NCI-H2196 treated with DMSO at 0.1 percent for 48 hours (cell line): Measurements from ENCODE around the gene OMA1.
"Not testable (repeated sequence)": the region's sequence is repeated elsewhere in the genome, so short reads cannot be mapped to it uniquely, and the experiment has no call there.

Experiments used
- DNase-seq: peaks from one replicate; lab custom pipeline; 2025; ENCODE audit not compliant: unreplicated experiment; lab: John Stamatoyannopoulos, UW

Gene OMA1

DNA sequence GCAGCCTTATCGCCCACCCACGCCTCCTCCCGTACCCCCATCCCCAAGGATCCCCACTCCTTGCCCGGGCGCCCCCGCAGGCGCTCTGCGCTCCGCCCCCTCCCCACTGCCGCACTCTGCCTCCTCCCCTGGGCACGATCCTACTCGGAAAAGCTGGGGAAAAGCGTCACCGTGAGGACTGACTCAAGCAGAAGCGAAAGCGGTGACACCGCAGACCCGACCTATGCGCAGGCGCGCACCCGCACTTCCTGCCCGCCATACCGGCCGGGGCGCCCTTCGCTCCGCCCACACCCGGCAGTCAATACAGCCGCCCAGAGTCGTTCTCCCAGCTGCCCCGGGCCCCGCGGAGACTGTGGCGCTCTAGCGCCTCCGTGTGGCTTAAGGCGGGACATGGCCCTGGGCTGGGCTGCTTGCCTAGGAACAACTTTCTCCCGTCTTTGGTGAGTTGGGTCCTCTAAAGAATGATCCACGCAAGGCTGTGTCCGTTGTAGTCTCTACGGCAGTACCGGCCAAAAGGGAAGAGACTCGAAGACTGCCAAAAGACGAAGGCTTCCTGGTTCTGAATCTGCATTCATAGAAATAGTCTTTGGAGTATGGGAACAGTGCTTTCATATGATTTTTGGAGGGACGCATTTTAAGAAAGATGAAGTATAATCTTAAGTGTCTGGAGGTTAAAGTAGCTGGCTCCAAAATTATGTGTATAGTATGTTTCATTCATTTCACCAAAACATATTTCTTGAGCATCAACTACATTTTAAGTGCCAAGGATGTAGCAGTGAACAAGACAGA is at the start of gene OMA1:
OMA1 (minus strand) TSS at position 207 of the 789 bp plus-strand sequence. CDS start 7,432 bp downstream, outside the sequence.
- peak; percentile 93 for DNase-seq

DNA sequence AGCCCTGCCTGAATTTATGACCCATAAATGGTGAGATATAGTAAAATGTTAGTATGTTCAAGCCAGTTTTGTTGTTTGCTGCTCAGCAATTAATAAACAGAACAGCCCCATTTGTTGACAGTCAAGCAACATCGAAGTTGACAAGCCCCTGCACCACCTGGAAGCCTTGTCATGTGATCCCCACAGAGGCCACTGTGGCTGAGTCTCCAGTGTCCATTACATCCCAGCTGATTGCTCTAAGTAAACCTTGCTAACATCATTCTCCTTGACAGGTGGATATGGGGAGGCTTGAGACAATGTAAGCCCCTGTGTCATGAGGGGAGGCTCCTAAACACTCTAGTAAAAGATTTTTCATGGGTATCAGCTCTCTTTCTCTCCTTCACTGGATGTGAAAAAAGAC is 48.0 kb upstream of the OMA1 start:
- no peak for DNase-seq

DNA sequence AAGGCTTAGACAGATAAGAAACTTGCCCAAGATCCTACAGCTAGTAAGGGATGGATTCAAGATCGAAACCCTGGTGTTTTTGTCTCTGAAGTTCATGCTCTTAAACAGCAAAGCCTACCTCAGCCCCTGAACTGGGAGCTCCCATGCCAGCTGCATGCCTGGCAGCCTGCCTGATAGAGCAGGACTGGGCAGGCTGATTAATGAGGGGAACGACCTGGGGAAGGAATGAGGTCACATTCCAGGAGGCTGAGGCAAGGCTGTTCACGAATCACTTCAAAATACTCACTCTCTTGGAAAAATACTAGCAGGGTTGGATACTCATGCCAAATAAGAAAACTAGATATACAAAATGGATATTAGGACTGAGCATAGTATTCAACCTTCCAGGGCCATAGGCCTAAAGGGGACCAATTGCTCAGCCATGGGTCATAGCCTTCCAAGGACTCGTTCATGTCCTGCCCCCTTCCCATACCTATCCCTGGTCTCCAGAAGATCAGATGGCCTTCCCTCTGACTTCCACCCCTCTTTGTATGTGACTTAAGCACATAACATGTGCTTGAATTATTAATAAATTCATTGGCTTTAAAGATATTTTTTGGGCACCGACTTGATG is 46.1 kb upstream of the OMA1 start:
- DNase-seq, result no peak

DNA sequence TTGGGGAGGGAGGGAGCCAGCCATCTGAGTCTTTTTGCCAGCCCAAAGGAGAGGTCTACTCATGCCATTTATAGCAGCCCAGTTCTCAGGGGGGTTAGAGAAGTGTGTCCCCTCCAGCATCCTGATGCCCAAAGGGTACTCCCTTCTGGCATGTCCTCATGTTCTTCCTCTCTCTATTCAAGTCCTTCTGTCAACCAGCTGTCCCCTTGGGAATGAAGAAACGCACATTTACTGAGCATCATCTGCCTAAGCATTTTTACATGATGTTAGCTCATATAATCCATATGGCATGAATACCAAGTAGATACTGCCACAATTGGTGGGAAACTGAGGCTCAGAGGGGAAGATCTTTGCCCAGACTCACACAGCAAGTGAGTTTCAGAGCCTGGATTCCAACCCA is 45.3 kb upstream of the OMA1 start:
- DNase-seq, result no peak

DNA sequence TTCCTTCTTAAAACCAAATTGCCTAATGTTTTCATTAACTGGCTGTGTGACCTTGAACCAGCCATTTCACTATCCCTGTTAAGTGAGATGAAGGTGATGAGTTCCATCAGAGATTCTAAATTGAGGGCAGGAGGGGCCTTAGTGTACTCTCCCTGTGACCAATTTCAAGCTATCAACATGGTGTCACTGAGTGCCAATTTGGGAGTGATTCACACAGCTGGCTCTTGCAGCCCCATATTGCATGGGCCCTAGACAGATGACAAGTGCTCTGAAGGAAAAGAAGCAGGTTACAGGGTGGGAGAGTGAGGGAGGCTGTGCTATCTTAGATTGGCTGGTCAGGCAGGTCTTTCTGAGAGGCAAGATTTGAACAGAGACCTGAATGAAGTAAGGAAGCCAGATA is 43.5 kb upstream of the OMA1 start:
- DNase-seq, result no peak

DNA sequence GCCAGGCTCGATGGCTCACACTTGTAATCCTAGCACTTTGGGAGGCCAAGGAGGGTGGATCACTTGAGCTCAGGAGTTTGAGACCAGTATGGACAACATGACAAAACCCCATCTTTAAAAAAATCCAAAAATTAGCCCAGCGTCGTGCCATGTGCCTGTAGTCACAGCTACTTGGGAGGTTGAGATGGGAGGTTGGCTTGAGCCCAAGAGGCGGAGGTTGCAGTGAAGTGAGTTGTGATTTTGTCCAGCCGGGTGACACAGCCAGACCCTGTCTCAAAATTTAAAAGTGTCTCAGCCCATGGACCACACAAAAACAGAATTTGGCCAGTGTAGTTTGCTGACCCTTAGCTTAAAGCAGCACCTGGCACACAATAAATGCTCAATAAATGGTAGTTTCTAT is 41.9 kb upstream of the OMA1 start:
- no peak for DNase-seq

DNA sequence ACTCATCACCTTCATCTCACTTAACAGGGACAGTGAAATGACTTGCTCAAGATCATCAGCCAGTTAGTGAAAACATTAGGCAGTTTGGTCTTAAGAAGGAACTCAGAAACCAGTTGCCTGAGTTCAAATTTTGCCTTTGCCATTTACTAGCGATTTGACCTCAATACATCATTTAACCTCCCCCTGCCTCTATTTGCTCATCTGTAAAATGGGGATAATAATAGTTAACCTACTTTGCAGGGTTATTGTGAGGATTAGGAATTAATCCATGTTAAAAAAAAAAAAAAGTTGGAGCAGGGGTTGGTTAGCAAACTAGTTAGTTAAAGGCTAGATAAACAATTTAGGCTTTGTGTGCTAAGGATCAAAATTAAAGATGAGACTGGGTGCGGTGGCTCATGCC is 41.1 kb upstream of the OMA1 start:
- DNase-seq, result no peak

DNA sequence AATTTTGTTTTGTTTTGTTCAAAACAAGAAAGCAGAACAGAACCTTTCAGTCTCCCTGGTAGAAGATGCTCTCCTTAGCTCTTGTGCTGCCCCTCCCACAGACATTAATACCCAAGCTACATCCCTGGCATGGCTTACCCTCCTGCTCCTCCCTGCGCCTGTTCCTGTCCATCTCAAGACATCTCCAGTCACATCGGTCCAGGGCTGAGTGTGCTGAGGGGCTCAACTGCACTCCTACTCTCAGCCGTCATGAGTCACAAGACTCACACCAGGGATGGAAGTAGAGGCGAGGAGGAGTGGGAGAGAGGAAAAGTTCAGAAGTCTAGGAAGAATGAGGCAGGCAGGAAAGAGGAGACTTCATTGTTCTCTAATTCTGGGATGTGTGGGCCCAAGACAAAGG is 39.7 kb upstream of the OMA1 start:
- no peak for DNase-seq

DNA sequence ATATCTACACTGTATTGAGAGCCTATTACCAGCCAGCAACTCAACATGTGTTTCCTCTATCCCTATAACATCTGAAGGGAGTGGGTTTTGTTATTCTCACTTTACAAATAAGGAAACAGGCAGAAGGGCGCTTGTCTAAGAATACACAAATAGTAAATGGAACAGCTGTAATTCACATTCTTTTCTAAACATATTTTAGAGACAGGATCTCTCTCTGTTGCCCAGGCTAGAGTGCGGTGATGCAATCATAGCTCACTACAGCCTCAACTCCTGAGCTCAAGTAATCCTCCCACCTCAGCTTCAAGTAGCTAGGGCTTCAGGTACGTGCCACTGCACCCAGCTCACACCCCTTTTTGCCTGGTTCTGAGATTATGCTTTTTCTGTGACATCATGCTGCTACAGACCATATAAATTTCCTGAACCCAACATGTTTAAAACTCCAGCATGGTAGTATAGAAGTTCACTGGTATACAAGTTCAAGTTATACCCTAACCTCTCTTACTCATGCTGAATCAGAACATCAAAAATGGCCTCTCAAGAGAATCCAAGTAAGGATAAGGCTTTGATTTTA is 39.1 kb upstream of the OMA1 start:
- DNase-seq, result no peak

DNA sequence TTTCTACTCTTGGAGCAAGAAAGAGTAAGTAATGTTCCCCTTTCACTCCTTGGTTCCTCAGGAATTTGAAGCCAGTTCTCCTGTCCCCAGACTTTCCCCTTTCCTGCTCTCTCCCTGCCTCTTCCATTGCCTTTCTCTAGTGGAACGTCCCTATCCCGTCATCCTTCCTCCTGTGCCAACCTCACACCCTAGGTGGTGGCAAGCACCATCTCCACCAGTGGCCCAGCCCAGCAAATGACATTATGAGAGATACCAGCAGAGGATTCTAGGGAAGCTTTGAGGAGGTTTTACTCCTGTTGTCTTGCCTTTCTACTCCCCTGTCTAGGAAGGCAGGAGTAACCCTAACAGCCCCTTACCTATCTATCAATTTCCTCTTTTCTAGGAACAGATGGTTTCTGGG is 38.6 kb upstream of the OMA1 start:
- no peak for DNase-seq

DNA sequence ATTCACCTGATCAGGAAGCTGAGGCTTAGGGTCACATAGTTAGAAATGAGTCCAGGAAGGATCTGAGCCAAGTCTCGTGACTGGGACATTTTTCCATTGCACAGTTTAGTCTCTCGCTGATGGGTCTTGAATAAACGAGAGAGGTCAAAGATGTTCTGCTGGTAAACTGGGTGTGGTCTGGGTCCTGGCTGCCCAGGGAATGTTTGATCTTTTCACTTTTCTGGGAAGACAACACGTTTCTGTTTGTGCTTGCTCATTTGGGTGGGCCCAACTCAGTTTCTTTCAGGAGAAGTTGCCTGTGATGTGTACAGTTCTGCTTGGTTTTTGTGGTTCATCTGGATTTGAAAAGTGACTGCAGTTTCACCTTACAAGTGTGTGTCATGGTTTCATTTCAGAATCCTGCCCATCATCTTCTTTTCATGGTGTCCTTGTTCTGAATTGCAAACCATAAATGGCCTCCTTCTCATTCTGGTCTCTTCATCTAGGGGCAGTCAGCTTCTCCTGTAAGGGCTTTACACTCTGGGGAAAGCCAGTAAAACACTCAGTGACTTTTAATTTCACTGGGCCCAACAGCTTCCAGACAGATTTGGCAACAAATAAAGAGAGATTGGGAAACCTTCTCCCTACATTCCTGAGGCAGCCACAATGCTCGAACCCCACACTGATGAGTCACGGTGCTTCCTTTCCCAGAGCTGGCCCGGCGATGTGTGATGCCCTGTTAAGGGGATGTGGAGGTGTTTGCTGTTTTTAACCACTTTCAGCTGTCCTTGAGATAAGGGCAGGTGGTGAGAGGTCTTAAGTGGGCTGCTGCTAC is 37.8 kb upstream of the OMA1 start:
- no peak for DNase-seq

DNA sequence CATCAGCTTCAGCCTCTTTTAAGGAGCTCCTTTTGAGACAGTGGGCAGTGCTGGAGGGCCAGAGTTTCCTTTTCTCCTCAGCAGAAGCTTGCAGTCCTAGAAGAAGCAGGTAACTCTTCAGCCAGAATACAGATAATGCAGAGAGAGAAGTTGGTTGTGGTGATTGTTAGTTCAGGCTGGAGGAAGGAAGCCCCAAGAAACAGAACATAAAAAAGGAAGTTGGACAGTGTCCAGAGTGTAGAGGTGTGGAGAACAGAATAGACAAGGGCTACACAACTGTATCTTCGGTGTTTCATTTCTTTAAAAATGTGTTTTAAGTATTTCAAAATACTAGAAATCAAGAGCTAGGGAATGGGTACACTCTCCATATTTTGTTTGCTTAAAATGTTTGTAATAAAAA is 37.0 kb upstream of the OMA1 start:
- DNase-seq, result no peak

DNA sequence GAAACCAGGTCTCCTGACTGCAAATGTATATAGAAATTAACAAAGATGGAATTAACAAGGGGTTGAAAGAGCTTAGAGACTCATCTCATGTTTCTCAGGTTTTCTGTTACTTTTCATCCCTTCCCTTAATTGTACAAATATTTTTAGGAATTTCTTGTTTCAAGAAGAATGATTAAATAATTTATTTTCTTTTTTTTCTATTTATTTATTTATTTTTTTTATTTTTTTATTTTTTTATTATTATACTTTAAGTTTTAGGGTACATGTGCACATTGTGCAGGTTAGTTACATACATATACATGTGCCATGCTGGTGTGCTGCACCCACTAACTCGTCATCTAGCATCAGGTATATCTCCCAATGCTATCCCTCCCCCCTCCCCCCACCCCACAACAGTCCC is 35.6 kb upstream of the OMA1 start:
- DNase-seq, result not testable (repeated sequence)

DNA sequence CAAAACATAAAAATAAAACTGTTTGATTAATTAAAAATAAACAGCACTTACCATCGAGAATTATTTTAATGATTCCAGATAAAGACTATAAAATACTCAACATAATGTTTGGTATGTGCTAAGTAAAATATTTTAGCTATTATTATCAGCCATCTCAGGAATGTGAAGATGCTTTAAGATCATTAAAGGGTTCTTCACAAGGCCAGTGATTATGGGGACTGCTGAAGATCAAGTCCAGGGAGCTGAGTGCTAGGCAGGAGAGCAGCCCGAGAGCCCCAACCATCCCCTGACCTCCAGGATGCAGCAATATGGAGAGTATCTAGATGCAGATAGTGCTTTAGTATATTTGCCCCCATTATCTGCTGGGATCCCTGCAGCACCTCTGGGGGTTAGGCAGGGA is 35.1 kb upstream of the OMA1 start:
- no peak for DNase-seq

DNA sequence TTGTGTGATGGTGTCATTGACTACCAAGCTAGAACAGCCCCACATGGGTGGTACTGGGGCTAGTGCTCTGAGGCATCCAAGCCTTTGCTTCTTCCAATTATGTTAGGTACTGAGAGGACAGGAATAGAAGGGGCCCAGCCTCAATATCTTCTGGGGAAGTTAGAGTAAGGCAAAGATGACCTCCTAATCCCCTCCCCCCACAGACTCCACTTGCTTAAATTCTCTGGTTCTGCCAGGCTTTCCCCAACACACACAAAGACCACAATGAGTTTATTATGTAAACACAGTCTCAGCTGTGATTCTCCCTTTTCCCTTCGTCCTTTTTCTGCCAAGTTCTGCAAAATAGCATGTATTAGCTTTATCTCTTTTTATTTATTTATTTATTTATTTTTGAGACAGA is 33.7 kb upstream of the OMA1 start:
- DNase-seq, result no peak

DNA sequence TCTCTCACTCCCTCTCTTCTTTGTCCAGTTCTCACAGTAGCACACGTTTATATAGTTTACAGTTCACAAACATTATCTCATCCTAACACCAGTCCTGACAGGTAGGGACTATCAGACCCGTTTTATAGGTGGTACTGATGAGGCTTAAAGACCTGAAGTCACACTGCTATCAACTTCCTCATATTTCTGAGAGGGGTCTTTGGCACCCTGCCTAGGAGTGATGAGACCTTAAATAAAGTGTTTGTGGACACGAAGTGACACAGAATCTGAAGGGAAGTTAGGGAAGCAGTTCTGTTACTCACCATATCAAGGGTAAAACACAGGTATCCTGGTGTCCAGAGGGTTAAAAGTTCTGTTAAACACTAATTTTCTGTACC is 31.1 kb upstream of the OMA1 start:
- DNase-seq, result no peak

DNA sequence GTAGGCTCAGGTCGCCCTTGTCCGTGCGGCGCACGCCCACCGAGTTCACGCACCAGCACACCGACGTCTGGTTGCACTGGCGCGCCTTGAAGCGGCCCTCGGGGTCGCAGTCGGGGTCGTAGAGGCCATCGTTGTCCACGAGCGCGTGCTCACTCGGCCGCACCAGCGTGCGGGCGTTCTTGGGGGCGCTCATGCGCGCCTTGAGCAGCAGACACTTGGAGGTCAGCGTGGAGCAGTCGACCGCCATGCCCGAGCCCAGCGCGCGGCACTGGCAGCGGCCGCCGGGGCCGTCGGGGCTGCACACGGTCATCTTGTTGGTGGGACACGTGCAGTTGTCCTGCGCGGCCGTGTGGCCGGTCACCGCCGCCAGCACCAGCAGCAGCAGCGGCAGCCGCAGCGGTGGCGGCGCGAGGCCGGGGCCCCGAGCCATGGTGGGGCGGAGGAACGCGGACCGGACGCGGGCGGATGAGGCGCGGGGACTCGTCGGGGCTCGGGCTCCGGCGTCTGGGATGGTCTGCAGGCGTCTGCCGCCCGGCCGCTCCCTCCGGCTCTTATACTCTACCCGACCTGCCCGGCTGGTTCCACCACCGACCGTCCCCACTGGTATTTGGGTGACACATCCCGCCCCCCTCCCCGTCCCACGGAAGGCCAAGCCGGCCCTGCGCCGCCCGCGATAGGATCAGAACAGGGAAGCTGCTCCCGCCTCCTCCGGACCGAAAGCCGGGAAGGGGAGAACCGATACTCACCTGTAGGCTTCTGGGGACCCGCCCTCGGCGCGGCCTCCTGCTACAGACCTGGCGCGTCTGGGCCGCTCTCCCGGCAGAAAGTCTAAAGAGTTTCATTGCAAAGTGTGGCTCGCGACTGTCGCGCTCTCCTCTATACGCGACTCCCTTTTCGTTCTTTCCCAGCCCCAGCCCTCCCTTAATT is 30.5 kb upstream of the OMA1 start, which contains the start of gene TACSTD2:
TACSTD2 (minus strand) TSS at position 526 of the 927 bp plus-strand sequence; CDS start at position 430, 96 bp downstream.
- DNase-seq, result no peak

DNA sequence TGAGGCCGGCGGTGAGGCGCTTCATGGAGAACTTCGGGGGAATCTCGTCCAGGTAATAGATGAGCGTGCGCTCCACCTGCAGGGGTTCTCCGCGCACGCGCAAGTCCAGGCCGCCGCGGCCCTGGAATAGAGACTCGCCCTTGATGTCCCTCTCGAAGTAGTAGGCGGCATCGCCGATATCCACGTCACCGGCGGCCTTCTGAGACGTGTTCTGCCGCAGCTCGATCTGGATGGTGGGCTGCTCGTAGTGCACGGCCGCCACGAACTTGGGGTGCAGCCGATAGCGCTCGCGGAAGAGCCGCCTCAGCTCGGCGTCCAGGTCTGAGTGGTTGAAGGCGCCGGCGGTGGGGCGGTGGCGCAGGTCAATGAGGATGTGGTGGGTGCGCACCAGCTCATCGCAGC is 29.8 kb upstream of the OMA1 start:
- DNase-seq, result no peak

DNA sequence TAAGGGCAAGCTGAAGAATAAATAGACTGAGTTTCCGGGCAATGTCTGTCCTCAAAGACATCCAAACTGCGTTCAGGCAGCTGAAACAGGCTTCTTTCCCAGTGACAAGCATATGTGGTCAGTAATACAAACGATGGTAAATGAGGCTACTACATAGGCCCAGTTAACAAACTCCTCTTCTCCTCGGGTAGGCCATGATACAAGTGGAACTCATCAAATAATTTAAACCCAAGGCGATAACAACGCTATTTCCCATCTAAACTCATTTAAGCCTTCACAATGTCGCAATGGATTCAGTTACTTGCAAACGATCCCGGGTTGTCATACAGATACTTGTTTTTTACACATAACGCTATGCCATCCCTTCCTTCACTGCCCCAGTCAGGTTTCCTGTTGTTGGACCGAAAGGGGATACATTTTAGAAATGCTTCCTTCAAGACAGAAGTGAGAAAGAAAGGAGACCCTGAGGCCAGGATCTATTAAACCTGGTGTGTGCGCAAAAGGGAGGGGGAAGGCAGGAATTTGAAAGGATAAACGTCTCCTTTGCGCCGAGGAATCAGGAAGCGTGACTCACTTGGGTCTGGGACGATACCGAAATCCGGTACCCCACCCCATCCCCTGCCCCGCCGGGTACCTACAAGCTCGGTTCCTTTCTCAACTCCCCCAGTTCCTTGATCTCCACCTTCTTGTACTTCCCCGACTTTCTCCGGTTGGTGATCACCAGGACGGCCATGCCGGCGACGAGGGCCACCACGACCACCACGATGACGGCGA is 29.2 kb upstream of the OMA1 start:
- no peak for DNase-seq

DNA sequence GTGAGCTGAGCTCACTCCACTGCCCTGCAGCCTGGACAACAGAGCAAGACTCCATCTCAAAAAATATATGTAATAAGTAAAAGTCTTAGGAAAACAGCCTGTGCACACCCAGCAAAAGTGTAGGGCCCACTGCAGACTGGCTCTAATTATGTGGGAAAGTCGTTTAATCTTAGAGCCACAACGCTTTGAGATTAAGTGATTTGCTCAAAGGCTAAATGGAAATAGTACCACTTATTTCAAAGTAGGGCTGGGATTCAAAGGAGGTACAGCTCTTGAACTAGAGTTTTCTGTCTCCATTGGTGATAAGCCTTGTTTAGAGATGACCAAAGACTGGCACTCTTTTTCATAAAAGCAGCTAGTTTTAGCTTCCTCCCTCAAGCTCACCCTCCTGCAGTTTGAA is 28.3 kb upstream of the OMA1 start:
- no peak for DNase-seq
